Stimulated activated CD8-positive, alpha-beta memory T cell treated with anti-CD3 and anti-CD28 coated beads, Interleukin-2, amount 100 ng/mL, for 1 hour (primary cell): ENCODE results near the gene MAGI3.

ENCODE experiments used
- DNase-seq, 2 donors: peaks; one replicate each; pipeline ENCODE4 v3.0.0-alpha.2; 2020; ENCODE audit warnings: low read depth in 2 of 2

Gene MAGI3

DNA sequence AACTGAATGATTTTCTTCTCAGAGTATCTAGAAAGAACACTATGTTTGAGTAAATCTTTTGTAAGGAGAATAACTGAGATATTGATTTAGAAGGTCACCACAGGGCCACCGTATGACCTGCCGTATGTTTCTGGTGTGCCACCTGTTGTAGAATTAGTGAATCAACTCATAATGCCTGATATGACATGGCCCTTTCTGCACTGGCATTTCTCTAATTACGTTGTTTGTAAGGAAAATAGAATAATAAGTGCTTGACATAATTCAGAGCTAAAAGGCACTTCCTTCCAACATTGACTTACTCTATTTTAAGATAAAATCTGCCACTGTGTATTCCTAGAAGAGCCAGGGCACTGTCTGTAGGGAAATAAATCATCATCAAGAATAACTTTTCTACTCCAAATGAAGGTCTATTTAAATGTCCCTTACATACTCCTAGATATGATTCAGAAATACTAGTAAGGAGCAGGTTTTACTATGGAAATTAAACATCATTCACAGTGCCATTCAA, 267.3 kb downstream of the MAGI3 start:
- no peak for DNase-seq

GRCh38 chr1:113659035-113659434, 268.7 kb downstream of the MAGI3 start:
- no peak for DNase-seq

GRCh38 chr1:113659556-113659955, 269.2 kb downstream of the MAGI3 start:
- no peak for DNase-seq

DNA sequence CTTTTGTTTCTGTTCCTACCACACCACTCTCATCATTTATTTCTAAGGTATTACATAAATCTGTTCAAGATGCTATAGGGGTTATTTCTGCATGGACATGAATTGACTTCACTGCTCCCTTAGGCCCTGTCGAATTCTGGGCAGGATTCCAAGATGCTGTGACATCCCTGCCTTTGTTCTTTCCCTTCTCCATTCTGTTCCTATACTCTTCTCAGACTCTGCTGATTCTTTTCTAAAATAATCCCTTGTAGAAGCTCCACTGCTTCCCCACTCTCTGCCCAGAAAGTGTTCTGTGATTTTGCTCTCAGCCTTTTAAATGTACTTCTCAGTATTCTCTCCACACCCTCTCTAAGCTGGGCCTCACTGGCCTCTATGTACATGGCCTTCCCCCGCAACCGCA, 269.8 kb downstream of the MAGI3 start:
- no peak for DNase-seq

DNA sequence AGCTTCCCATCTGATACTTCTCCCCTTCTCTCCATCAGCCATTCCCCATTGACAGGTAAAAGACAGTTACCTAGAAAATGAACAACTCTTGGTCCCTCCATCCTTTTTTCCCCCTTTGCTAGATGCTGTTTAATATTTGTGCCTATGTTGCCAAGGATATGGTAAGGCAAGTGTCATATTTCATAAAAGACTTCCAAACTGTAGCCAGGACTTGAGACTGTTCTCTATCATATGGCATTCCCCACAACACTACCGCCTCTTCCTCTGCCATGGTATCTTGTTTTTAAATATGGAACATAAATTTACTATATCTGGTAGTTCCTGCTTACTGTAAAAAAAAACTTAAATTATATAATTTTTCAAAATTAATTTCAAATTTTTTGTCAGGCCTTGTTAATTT, 271.8 kb downstream of the MAGI3 start:
- DNase-seq = no peak

GRCh38 chr1:113663165-113663951, 273.0 kb downstream of the MAGI3 start:
- no peak for DNase-seq

DNA sequence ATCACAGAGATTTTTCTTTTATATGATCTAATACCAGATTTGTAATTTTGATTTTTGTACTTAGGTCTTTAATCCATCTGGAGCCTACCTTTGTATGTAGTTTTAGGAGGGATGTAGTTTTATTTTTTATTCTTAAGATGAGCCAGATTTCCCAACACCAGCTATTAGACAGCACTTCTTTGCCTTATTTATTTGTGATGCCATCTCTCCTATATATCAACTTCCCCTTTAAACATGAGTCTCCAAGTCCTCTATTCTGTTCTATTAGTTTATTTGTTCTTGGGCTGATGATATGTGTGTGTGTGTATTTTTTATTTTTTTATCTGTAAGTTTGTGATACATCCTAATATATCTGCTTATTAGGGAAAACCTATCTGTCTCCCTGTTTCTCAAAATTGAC, 274.8 kb downstream of the MAGI3 start:
- DNase-seq = no peak

GRCh38 chr1:113666126-113666525, 275.8 kb downstream of the MAGI3 start:
- DNase-seq = no peak

GRCh38 chr1:113669988-113670387, 279.7 kb downstream of the MAGI3 start:
- no peak for DNase-seq

GRCh38 chr1:113670650-113671049, 280.3 kb downstream of the MAGI3 start:
- DNase-seq = no peak

- DNase-seq = no peak
Measured at GRCh38 chr1:113672491-113672890, 282.2 kb downstream of the MAGI3 start.

DNA sequence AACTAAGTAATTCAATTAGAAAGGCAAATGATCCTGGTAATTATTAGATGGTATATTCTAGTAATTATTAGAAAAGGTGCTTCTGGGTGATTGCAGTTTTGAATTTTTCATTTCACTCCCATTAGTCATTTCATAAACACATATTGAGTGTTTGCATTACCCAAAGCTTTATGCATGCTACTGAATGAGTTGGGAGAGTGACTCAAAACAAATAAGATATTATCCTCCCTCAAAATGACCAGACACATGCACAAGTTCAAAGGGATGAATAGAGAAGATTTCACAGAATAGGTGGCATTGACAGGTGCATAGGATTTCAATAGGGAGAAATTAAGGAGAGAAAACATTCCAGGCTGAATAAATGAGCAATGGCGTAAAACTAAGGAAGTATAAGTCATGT, 284.3 kb downstream of the MAGI3 start:
- DNase-seq = no peak

DNA sequence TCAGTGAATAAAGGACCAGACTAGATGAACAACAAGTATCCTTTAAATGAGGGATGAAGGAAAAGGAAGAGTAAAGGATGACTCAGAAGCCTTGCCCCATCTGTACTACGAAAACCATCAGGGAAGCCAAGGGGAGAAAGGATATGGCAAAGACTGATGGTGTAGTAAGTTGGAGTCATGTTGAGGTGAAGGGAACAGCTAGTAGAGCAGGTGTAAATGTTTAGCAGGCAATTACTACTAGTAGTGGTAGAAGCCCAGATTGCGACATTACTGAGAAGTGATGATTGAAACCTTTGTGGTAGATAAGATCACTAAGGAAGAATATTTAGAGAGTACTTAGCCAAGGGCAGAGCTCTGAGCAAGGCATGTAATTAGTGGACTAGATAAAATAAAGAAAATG, 285.0 kb downstream of the MAGI3 start:
- DNase-seq = no peak

DNA sequence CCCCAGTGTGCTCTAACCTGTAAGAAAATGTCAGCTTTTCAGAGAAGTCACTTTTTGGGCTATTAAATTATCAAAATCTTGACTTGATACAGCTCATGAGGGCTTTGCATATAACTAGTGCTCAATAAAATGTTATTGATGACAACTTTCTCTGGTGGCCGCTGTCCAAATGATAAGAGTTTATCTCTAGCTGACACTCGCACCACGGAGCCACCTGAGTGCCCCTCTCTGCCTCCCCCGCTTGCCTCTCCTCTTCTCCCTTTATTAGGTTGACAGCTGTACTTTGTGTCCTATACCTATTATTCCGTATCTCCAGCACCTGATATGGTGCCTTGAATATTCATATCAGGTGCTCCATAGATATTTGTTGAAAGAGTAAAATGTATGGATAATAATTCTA, 286.2 kb downstream of the MAGI3 start:
- DNase-seq = no peak

- DNase-seq = no peak
Measured at GRCh38 chr1:113677250-113678158, 287.2 kb downstream of the MAGI3 start.

GRCh38 chr1:113678159-113678469, 287.8 kb downstream of the MAGI3 start:
- no peak for DNase-seq

DNA sequence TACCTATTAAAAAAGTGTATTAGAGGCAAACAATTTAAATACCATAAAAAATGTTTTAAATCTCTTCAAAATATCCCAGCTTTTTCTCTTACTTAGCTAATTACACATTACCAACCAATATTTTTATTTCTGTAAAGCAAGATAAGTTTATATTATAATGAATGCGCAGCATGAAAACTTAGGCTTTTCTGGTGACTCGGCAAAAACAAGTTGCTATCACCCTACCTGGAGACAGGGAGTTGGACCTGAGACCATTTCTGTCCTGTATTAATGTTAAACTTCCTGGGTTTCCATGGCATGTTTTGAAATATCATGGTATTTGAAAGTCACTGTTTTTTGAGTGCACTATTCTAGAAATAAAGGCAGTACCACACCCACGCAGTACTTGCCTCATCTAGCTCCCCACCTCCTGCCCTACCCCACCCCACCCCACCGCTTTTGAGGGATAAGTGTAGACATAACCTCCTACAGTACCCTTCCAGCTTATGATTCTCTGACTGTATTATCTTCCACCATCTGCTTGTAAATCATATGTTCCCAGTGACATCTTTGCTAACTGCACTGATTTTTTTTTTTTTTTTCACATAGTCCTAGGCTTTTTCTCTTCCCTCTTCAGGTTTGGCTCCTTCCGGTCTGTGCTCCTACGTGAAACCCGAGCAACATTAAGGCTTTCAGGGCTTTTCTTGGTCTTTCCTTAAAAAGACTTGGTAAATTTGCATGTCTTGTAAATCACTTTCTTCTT, 291.5 kb downstream of the MAGI3 start:
- no peak for DNase-seq

- no peak for DNase-seq
Measured at GRCh38 chr1:113683384-113684152, 293.3 kb downstream of the MAGI3 start.

- DNase-seq = no peak
Measured at GRCh38 chr1:113684153-113684541, 293.8 kb downstream of the MAGI3 start.

DNA sequence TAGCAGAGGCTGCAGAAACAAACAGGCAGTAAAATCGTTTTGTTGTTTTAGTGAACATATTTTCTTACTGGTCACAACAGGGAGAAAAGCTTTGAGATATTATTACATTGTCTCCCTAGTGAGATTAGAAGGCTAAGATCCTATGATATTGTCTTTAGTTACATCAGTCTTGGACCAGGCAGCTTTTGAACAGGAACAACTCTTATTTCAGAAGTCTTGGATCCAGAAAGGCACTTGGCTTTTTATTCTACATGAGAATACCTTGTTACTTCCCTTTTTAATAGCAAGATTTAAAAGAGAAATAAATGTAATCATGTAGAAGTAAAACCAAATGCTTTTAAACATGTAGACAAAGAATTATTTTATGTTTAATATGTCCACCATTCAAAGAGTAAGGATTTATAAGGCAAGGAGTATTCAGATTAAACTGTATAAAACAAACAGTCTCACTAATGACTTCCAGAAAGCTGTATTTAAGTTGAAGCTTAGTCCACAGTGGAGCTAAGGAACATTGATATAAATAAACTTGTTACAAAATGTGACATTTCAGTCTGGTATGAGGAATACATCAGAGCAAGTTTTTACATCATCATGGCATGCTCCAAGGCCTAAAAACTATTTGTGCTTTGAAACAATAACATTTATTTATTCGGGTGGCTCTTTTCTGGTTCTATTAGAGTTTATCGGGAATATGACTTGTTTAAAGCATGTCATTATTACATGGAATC, 296.7 kb downstream of the MAGI3 start:
- DNase-seq = no peak

- DNase-seq = no peak
Measured at GRCh38 chr1:113691184-113691583, 300.9 kb downstream of the MAGI3 start.
